Esophagus squamous epithelium (tissue), 4 donors: Measurements from ENCODE around the gene RXFP3.

Source experiments
- CTCF ChIP-seq, 6 experiments: fragments of 450-650 bp in 4 of 6; fragments of 200-600 bp in 2 of 6; sonication (generic) in 2 of 6; IDR thresholded peaks; one replicate each; pipeline ENCODE4 v1.5.1; 2016 to 2019; ENCODE audit warnings: antibody characterized with exemption in 6 of 6, mild to moderate bottlenecking in 4 of 6, moderate library complexity in 4 of 6
- POLR2A ChIP-seq, 4 donors: fragments of 450-650 bp; IDR thresholded peaks; one replicate each; pipeline ENCODE4 v1.6.1; 2017; ENCODE audit warnings: antibody characterized with exemption in 4 of 4, mild to moderate bottlenecking in 4 of 4, moderate library complexity in 3 of 4

- TF ChIP-seq CTCF (IDR thresholded peaks at IDR 0.05) (no peak), POLR2A (IDR thresholded peaks at IDR 0.05) (no peak)
Observed at GRCh38 chr5:33973271-33973670, 37.1 kb downstream of the RXFP3 start.
